HepG2 (cell line): Measurements from ENCODE around the gene ILKAP. TPM values are rescaled to one million over a fixed set of nuclear protein-coding genes. Genes with fewer than 3 reads are reported as not detected.

Experiments
- AGO2 ChIP-seq: fragments of 200-400 bp; formaldehyde crosslinking; optimal IDR thresholded peaks from 2 replicates; pipeline ENCODE3; 2017; ENCODE audit warnings: mild to moderate bottlenecking, low read depth, low read length, moderate library complexity
- ATRX ChIP-seq: sonication (generic); formaldehyde crosslinking; IDR thresholded peaks from 2 replicates; pipeline ENCODE4 v1.4.0; 2020; ENCODE audit warnings: missing genetic modification reagents, borderline replicate concordance
- HHEX ChIP-seq: IDR thresholded peaks from 2 replicates; pipeline ENCODE4 v1.6.1; 2016; ENCODE audit warnings: control low read depth
- HMGXB3 ChIP-seq: sonication (generic); formaldehyde crosslinking; IDR thresholded peaks from 2 replicates; pipeline ENCODE4 v1.4.0; 2020; ENCODE audit warnings: missing genetic modification reagents, borderline replicate concordance
- HNRNPL ChIP-seq: fragments of 200-400 bp; formaldehyde crosslinking; IDR thresholded peaks from 2 replicates; pipeline ENCODE4 v1.6.1; 2017; ENCODE audit warnings: mild to moderate bottlenecking, low read depth, low read length
- HOXA9 ChIP-seq: sonication (generic); formaldehyde crosslinking; IDR thresholded peaks from 2 replicates; pipeline ENCODE4 v1.8.1; 2022; ENCODE audit warnings: missing genetic modification reagents, mild to moderate bottlenecking, moderate library complexity, borderline replicate concordance
- PLSCR1 ChIP-seq: sonication (generic); formaldehyde crosslinking; IDR thresholded peaks from 2 replicates; pipeline ENCODE4 v1.5.0; 2020; ENCODE audit warnings: missing genetic modification reagents, mild to moderate bottlenecking, borderline replicate concordance
- POLR2A ChIP-seq, 2 experiments: IDR thresholded peaks; 2 replicates each; pipeline ENCODE4 v1.6.1; 2011; ENCODE audit warnings: low read depth in 2 of 2, low read length in 2 of 2, mild to moderate bottlenecking in 1 of 2, moderate library complexity in 1 of 2; ENCODE audit not compliant: insufficient read depth in 1 of 2
- RAD51 ChIP-seq: fragments of 450-650 bp; IDR thresholded peaks from 2 replicates; pipeline ENCODE4 v1.6.1; 2016; ENCODE audit warnings: borderline replicate concordance
- TP53 ChIP-seq: sonication (generic); formaldehyde crosslinking; conservative IDR thresholded peaks from 2 replicates; pipeline ENCODE4 v1.4.0; 2020; ENCODE audit warnings: missing genetic modification reagents
- ZNF280B ChIP-seq: sonication (generic); formaldehyde crosslinking; IDR thresholded peaks from 2 replicates; pipeline ENCODE4 v1.5.0; 2020; ENCODE audit warnings: missing genetic modification reagents, mild to moderate bottlenecking, borderline replicate concordance
- ZNF7 ChIP-seq: IDR thresholded peaks from 2 replicates; pipeline ENCODE4 v1.6.1; 2016; ENCODE audit warnings: missing biosample characterization, missing genetic modification reagents
- polyA plus RNA-seq, 8 experiments: library from polyadenylated mRNA; depleted of rRNA in 3 of 8; stranded (reverse) in 7 of 8; unstranded in 1 of 8; fragments of >200 nt; fragmentation: Illumina TruSeq in 4 of 8; extraction: Trizol in 4 of 8; gene quantifications; 2 replicates each; pipeline versions ENCODE4 v1.2.1 to v1.2.3, GENCODE V29; 2011 to 2016; ENCODE audit warnings: low read depth in 4 of 8, missing spikeins in 1 of 8, mixed read lengths in 1 of 8; ENCODE audit not compliant: insufficient read depth in 1 of 8
- total RNA-seq, 5 experiments: library from RNA; depleted of rRNA; stranded (reverse); fragments of >200 nt; fragmentation: Illumina TruSeq; extraction: Trizol; gene quantifications; 2 replicates each; pipeline ENCODE4 v1.2.3, GENCODE V29; 2016; ENCODE audit warnings: low read depth in 1 of 5

The ILKAP gene
- total and polyA plus RNA-seq, 2 of the 13 experiments (the other 11 are each of a cell fraction or from before 2014, with no cell fraction given): 29.6 to 33.1 TPM

GRCh38 chr2:238252766-238253630 lies 49.5 kb upstream of the ILKAP start (continued):
- no peak for TF ChIP-seq HMGXB3
- no peak for TF ChIP-seq PLSCR1 (CRISPR knock-in tag)
- TF ChIP-seq POLR2A (IDR thresholded peaks at IDR 0.05; ENCODE audit: insufficient read depth in 1 of 2, low read depth in 2 of 2, low read length in 2 of 2): 0 out of 4 replicates have a peak, but pooled peaks of 1 of the 2 experiments have one; percentile 14
- TF ChIP-seq ATRX (CRISPR knock-in tag): no peak
- TF ChIP-seq AGO2: peak; percentile 78
- TF ChIP-seq HHEX (CRISPR knock-in tag): no peak
- TF ChIP-seq HNRNPL: 0 out of 2 replicates have a peak, but pooled peaks have one; percentile 25
- TF ChIP-seq RAD51: no peak
- TF ChIP-seq ZNF280B (CRISPR knock-in tag): 0 out of 2 replicates have a peak, but pooled peaks have one; percentile 28
- TF ChIP-seq ZNF7 (CRISPR knock-in tag): no peak
- no peak for TF ChIP-seq TP53 (CRISPR knock-in tag)
- TF ChIP-seq HOXA9 (CRISPR knock-in tag): no peak
